HepG2 (cell line): ENCODE results near the gene ITGA6.

ENCODE experiments used
- ASH2L ChIP-seq: fragments of 300-600, 200-600 bp; sonication (generic); IDR thresholded peaks from 2 replicates; pipeline ENCODE4 v1.7.0; 2017; ENCODE audit warnings: low read depth, mild to moderate bottlenecking, moderate library complexity, mixed read lengths, low read length; ENCODE audit not compliant: insufficient read length
- BHLHE40 ChIP-seq: IDR thresholded peaks from 2 replicates; pipeline ENCODE4 v1.6.1; 2011; ENCODE audit warnings: low read length, improper control_type of control experiment
- CREB3 ChIP-seq: sonication (generic); formaldehyde crosslinking; IDR thresholded peaks from 2 replicates; pipeline ENCODE4 v1.5.0; 2020; ENCODE audit warnings: missing genetic modification reagents
- E2F1 ChIP-seq: sonication (generic); formaldehyde crosslinking; IDR thresholded peaks from 2 replicates; pipeline ENCODE4 v1.5.0; 2020; ENCODE audit warnings: missing genetic modification reagents
- REST ChIP-seq, 2 experiments: IDR thresholded peaks; 2 replicates each; pipeline ENCODE4 v1.6.1; 2011 to 2012; ENCODE audit warnings: low read length in 2 of 2, borderline replicate concordance in 1 of 2, low read depth in 1 of 2, mild to moderate bottlenecking in 1 of 2, moderate library complexity in 1 of 2
- RXRA ChIP-seq: sonication (generic); formaldehyde crosslinking; IDR thresholded peaks from 2 replicates; pipeline ENCODE4 v1.5.1; 2020; ENCODE audit warnings: missing genetic modification reagents
- SMC3 ChIP-seq: IDR thresholded peaks from 2 replicates; pipeline ENCODE4 v1.6.1; 2011; ENCODE audit warnings: low read length, improper control_type of control experiment
- SOX13 ChIP-seq, 3 experiments: fragments of 450-650 bp in 1 of 3; sonication (generic) in 1 of 3; formaldehyde crosslinking in 1 of 3; IDR thresholded peaks in 2 of 3; conservative IDR thresholded peaks in 1 of 3; 2 replicates each; pipeline versions ENCODE4 v1.5.0 to v1.6.1; 2016 to 2020; ENCODE audit warnings: antibody characterized with exemption in 1 of 3, mild to moderate bottlenecking in 1 of 3, missing compliant biosample characterization in 1 of 3, missing genetic modification reagents in 1 of 3, moderate library complexity in 1 of 3
- ZNF12 ChIP-seq: sonication (generic); formaldehyde crosslinking; IDR thresholded peaks from 2 replicates; pipeline ENCODE4 v1.5.0; 2020; ENCODE audit warnings: missing genetic modification reagents
- ZNF263 ChIP-seq: sonication (generic); formaldehyde crosslinking; IDR thresholded peaks from 2 replicates; pipeline ENCODE4 v1.4.0; 2020; ENCODE audit warnings: missing genetic modification reagents
- ZNF274 ChIP-seq: sonication (generic); formaldehyde crosslinking; IDR thresholded peaks from 2 replicates; pipeline ENCODE4 v1.5.1; 2020; ENCODE audit warnings: mild to moderate bottlenecking, missing genetic modification reagents
- ZNF329 ChIP-seq: sonication (generic); formaldehyde crosslinking; IDR thresholded peaks from 2 replicates; pipeline ENCODE4 v1.9.0; 2021; ENCODE audit warnings: low read depth, mild to moderate bottlenecking, missing genetic modification reagents
- TF ChIP-seq, protein P1 (sequence below): sonication (generic); formaldehyde crosslinking; IDR thresholded peaks from 2 replicates; pipeline ENCODE4 v1.5.0; 2020; ENCODE audit warnings: mild to moderate bottlenecking, missing genetic modification reagents, moderate library complexity

DNA sequence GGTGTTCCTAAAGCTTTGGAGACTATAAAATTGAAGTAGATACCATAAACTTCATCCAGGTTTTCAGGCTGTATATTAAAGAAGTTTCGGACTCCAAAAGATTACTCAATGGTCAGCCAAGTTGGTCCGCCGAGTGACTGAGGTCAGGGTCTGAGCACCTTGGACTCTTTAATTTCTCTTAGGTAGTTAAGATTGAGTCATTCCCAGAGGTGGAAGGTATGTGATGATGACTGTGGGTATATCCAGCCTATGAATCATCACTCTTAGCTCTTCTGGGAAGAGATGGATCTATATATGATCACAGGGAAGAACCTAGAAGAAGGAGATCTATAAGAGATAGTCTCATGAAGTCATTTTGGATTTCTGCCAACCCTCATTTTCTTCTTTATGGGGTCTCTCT lies 3.3 kb downstream of the ITGA6 start:
- TF ChIP-seq CREB3 (CRISPR knock-in tag) (no peak), E2F1 (CRISPR knock-in tag) (no peak), ZNF12 (CRISPR knock-in tag) (no peak), REST (IDR thresholded peaks at IDR 0.05; ENCODE audit: borderline replicate concordance in 1 of 2, low read depth in 1 of 2, low read length in 2 of 2) (no peak), SOX13 (IDR thresholded peaks at IDR 0.05) (no peak), SOX13 (CRISPR knock-in tag; conservative IDR thresholded peaks at IDR 0.05 in 1 of 2, IDR thresholded peaks at IDR 0.05 in 1 of 2) (no peak), ZNF263 (CRISPR knock-in tag) (no peak), RXRA (CRISPR knock-in tag) (no peak), ZNF329 (CRISPR knock-in tag) (no peak), BHLHE40 (no peak), SMC3 (no peak), ASH2L (no peak), ZNF274 (CRISPR knock-in tag) (no peak)
- TF ChIP-seq, protein P1, sequence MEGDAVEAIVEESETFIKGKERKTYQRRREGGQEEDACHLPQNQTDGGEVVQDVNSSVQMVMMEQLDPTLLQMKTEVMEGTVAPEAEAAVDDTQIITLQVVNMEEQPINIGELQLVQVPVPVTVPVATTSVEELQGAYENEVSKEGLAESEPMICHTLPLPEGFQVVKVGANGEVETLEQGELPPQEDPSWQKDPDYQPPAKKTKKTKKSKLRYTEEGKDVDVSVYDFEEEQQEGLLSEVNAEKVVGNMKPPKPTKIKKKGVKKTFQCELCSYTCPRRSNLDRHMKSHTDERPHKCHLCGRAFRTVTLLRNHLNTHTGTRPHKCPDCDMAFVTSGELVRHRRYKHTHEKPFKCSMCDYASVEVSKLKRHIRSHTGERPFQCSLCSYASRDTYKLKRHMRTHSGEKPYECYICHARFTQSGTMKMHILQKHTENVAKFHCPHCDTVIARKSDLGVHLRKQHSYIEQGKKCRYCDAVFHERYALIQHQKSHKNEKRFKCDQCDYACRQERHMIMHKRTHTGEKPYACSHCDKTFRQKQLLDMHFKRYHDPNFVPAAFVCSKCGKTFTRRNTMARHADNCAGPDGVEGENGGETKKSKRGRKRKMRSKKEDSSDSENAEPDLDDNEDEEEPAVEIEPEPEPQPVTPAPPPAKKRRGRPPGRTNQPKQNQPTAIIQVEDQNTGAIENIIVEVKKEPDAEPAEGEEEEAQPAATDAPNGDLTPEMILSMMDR (CRISPR knock-in tag) = no peak
